ENCODE results near the gene RNF212. TPM values are rescaled to one million over a fixed set of nuclear protein-coding genes. Genes with fewer than 3 reads are reported as not detected.

The RNF212 gene
- total and polyA plus RNA-seq, 10 of the 15 experiments (the other 5 are each of a cell fraction or from before 2014, with no cell fraction given), result not detected

- WGBS (ENCODE audit: insufficient coverage, insufficient replicate concordance, low lambda C conversion rate, missing lambda C conversion rate), result 32% methylated on average over 9 of the region's 9 CpGs
- in situ Hi-C loops (cut with MboI), result no loop called here
- POLR2A ChIA-PET, result no interaction called here
- Histone ChIP-seq H3K27ac (ENCODE audit: control insufficient read depth, insufficient read depth) (no peak overlapping the region), H3K36me3 (ENCODE audit: control insufficient read depth in 2 of 2, insufficient read depth in 2 of 2, low read length in 1 of 2) (no peaks in the 10 kb centered on the region), H3K9me3 (replicated peaks; ENCODE audit: control insufficient read depth, insufficient read depth, low read length) (no peaks in the 10 kb centered on the region; the same call in 2 of the 3 replicates), H3K4me1 (ENCODE audit: control insufficient read depth, insufficient read depth, low read length) (no peaks in the 10 kb centered on the region), H3K4me3 (no peak overlapping the region), H3K4me2 (ENCODE audit: control insufficient read depth, insufficient read depth) (no peak overlapping the region), H4K20me1 (ENCODE audit: control insufficient read depth, insufficient read depth) (no peaks in the 10 kb centered on the region), H3K27me3 (replicated peaks in 1 of 2; ENCODE audit: control insufficient read depth in 2 of 2, insufficient read depth in 2 of 2, low read length in 1 of 2) (no peaks in the 10 kb centered on the region), H3K9ac (ENCODE audit: control insufficient read depth, insufficient read depth, low read length) (no peak overlapping the region), H2AFZ (ENCODE audit: control insufficient read depth, low read depth, low read length) (no peak overlapping the region), H3K79me2 (ENCODE audit: control insufficient read depth, insufficient read depth, low read length) (no peaks in the 10 kb centered on the region)
- ATAC-seq, result no peak
- SMC1A ChIA-PET (ENCODE audit: uncharacterized antibody, unreplicated experiment), result no interaction called here
- no peak for FAIRE-seq
- TF ChIP-seq NBN (IDR thresholded peaks at IDR 0.05) (no peak), PAX5 (IDR thresholded peaks at IDR 0.05; ENCODE audit: borderline replicate concordance, low read depth, low read length) (no peak), BCL11A (IDR thresholded peaks at IDR 0.05; ENCODE audit: low read depth, low read length) (no peak)
- DNase-seq (ENCODE audit: low read depth, low spot score), result no peak
- no TSS peak for BruUV-seq (replicated peaks)
- intact Hi-C loops (cut with micrococcal nuclease; ENCODE audit: unreplicated experiment), result no loop called here
- CTCF ChIA-PET, result no interaction called here
- RAD21 ChIA-PET (ENCODE audit: unreplicated experiment), result no interaction called here
These were observed 32.9 kb downstream of the RNF212 start for GRCh38 chr4:1080432-1080831.

- no peak for TF ChIP-seq JUND (IDR thresholded peaks at IDR 0.05; ENCODE audit: low read depth, low read length)
- TF ChIP-seq RFX5 (IDR thresholded peaks at IDR 0.05; ENCODE audit: low read depth, low read length), result no peak
- TF ChIP-seq LARP7 (IDR thresholded peaks at IDR 0.05), result no peak
- DNase-seq (ENCODE audit: low read depth, low spot score), result no peak
These were observed 33.6 kb downstream of the RNF212 start for GRCh38 chr4:1079711-1080265.

More at GRCh38 chr4:1079711-1080265, 33.6 kb downstream of the RNF212 start:
- FAIRE-seq (no peak), ATAC-seq (no peak)
- no peaks in the 10 kb centered on the region for H3K36me3 ChIP-seq (ENCODE audit: control insufficient read depth in 2 of 2, insufficient read depth in 2 of 2, low read length in 1 of 2)
- H3K9me3 ChIP-seq (replicated peaks; ENCODE audit: control insufficient read depth, insufficient read depth, low read length), result no peaks in the 10 kb centered on the region; the same call in 2 of the 3 replicates
- H4K20me1 ChIP-seq (ENCODE audit: control insufficient read depth, insufficient read depth), result no peaks in the 10 kb centered on the region
- ChIA-PET RAD21 (ENCODE audit: unreplicated experiment) (no interaction called here), POLR2A (no interaction called here), SMC1A (ENCODE audit: uncharacterized antibody, unreplicated experiment) (no interaction called here), CTCF (no interaction called here)
- BruUV-seq (replicated peaks), result no TSS peak
- intact Hi-C loops (cut with micrococcal nuclease; ENCODE audit: unreplicated experiment) (no loop called here), in situ Hi-C loops (cut with MboI) (no loop called here)
- H3K9ac ChIP-seq (ENCODE audit: control insufficient read depth, insufficient read depth, low read length), result no peak overlapping the region
- no peak overlapping the region for H3K27ac ChIP-seq (ENCODE audit: control insufficient read depth, insufficient read depth)
- H3K4me3 ChIP-seq, result no peak overlapping the region
- H3K79me2 ChIP-seq (ENCODE audit: control insufficient read depth, insufficient read depth, low read length), result no peaks in the 10 kb centered on the region
- H2AFZ ChIP-seq (ENCODE audit: control insufficient read depth, low read depth, low read length), result no peak overlapping the region
- no peak overlapping the region for H3K4me2 ChIP-seq (ENCODE audit: control insufficient read depth, insufficient read depth)
- no peaks in the 10 kb centered on the region for H3K27me3 ChIP-seq (replicated peaks in 1 of 2; ENCODE audit: control insufficient read depth in 2 of 2, insufficient read depth in 2 of 2, low read length in 1 of 2)
- WGBS (ENCODE audit: insufficient coverage, insufficient replicate concordance, low lambda C conversion rate, missing lambda C conversion rate), result 52% methylated on average over 17 of the region's 17 CpGs
- H3K4me1 ChIP-seq (ENCODE audit: control insufficient read depth, insufficient read depth, low read length), result no peaks in the 10 kb centered on the region

All from GM12878 (cell line).